Activated CD4-positive, alpha-beta T cell treated with anti-CD3 and anti-CD28 coated beads, Interleukin-2, amount 50 U/mL, for 24 hours (primary cell): ENCODE measurements around the gene ARFGEF2.
"Not testable (repeated sequence)": the region's sequence is repeated elsewhere in the genome, so short reads cannot be mapped to it uniquely, and the experiment has no call there.

ENCODE experiments used
- DNase-seq, 2 donors: peaks; one replicate each; pipeline ENCODE4 v3.0.0-alpha.2; 2020; ENCODE audit warnings: low read depth in 1 of 2, low spot score in 1 of 2

The ARFGEF2 gene

GRCh38 chr20:48921168-48921882, at the start of gene ARFGEF2:
Gene ARFGEF2 (plus strand): TSS chr20:48921711. CDS start chr20:48921890, 179 bp downstream.
- peak; percentile 77 to 84 for DNase-seq

- no peak for DNase-seq
These were observed 46.1 kb upstream of the ARFGEF2 start for GRCh38 chr20:48875233-48875913.

DNA sequence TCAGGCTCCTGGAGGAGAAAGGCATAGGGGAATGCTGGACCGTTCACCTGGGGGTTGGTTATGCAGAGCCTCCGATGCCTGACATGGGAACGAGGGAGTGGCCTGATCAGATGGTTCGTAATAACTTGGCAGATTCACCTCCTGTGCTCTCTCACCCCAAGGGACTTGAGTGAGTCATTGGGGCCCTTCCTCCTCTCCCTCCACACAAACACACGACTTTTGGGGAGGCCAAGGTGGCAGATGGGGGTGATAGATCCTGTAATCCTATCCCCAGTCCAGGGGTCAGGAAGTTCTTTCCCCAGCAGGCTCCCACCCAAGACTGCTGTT, 45.6 kb upstream of the ARFGEF2 start:
- no peak for DNase-seq

- DNase-seq = no peak
These were observed 44.2 kb upstream of the ARFGEF2 start for GRCh38 chr20:48877304-48877703.

DNA sequence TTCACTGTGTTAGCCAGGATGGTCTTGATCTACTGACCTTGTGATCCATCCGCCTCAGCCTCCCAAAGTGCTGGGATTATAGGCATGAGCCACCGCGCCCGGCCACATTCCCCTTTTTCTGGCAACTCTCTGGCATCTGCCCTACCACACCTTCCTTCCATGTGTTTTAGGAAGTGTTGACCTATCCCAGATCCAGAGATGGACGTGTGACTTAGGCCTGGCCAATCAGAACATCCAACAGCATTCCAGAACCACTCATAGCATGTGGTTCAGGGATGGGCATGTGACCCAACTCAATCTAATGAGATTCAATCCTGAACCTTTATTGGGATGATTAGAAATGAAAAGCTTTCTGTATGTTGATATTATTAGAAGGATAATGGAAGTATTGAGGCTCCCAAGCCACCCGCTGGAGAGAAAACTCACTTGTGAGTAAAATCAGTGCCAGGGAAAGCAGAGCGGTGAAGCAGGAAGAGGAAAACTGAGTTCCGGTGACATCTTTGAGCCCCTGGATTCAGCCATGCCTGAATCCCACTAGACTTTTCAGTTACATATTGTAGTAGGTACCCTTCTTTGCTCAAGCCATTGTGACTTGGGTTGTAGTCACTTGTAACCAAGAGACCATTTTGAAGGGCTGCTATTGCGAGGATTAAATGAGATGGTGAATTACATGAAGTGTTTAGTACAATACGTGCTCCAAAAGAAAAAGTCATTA, 42.8 kb upstream of the ARFGEF2 start:
- DNase-seq = no peak

- DNase-seq = no peak
These were observed 41.8 kb upstream of the ARFGEF2 start for GRCh38 chr20:48879612-48880245.

- no peak for DNase-seq
These were observed 41.2 kb upstream of the ARFGEF2 start for GRCh38 chr20:48880331-48880730.

GRCh38 chr20:48880981-48881657, 40.4 kb upstream of the ARFGEF2 start:
- DNase-seq = no peak

GRCh38 chr20:48885237-48885636, 36.3 kb upstream of the ARFGEF2 start:
- no peak for DNase-seq

GRCh38 chr20:48886194-48886593, 35.3 kb upstream of the ARFGEF2 start:
- no peak for DNase-seq

- DNase-seq = no peak
These were observed 34.7 kb upstream of the ARFGEF2 start for GRCh38 chr20:48886811-48887210.

- not testable (repeated sequence) for DNase-seq
These were observed 33.0 kb upstream of the ARFGEF2 start for GRCh38 chr20:48888517-48888916.

DNA sequence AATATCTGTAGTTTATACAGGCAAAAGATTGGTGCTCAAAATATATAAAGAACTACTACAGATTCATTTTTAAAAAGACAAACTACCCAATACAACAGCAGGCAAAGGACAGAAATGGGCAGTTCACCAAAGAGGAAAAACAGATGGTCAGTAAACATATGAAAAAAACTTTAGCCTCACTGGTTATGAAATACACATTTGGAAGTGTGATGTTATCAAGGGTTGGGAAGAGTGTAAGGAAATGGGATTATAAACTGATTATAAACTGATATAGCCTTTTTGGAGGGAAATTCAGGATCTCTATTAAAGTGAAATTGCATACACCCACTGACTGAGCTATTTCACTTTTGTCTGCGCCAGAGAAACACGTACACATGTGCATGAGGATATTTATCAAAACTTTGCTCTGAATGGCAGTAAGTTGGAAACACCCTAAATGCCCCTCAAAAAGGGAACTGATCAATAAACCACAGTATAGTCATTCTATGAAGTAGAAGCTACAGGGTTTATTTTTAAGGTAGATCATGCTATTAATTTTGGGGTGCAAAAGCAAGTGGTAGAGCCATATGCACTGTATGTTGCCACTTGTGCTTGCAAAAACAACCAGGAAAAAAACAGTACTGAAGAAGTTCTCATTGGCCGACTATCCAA, 32.2 kb upstream of the ARFGEF2 start:
- no peak for DNase-seq

- DNase-seq = no peak
These were observed 30.1 kb upstream of the ARFGEF2 start for GRCh38 chr20:48891235-48892048.

GRCh38 chr20:48892049-48892470, 29.5 kb upstream of the ARFGEF2 start:
- DNase-seq = no peak

- no peak for DNase-seq
These were observed 28.6 kb upstream of the ARFGEF2 start for GRCh38 chr20:48892891-48893290.

DNA sequence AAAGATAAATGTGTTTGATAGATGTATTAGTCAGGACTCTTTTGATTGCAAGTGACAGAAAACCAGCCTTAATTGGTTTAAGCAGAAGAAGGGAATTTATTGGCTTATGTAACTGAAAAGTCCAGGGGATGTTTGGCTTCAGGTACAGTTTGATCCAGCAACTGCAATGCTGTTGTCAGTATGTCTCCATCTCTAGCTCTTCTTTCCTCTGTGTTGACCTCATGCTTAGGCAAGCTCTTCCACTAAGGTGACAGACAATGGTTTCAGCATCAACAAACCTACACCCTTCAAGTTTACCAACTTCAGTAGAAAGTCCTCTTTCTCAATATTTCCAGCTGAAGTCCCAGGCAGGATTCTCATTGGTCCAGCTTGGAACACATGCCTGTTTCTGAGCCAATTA, 28.1 kb upstream of the ARFGEF2 start:
- no peak for DNase-seq

GRCh38 chr20:48897305-48898010, 24.1 kb upstream of the ARFGEF2 start:
- DNase-seq = no peak

DNA sequence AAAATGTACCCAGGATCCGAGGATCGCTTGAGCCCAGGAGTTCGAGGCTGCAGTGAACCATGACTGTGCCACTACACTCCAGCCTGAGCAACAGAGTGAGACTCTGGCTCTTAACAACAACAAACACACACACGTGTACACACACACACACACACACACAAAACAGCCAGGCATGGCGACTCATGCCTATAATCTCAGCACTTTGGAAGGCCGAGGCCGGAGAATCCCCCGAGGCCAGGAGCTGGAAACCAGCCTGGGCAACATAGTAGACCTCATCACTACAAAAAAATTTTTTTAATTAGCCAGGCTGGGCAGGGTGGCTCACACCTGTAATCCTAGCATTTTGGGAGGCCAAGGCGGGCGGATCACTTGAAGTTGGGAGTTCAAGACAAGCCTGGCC, 23.3 kb upstream of the ARFGEF2 start:
- no peak for DNase-seq
